ENCODE measurements around the gene SEPHS1. TPM values are rescaled to one million over a fixed set of nuclear protein-coding genes. Genes with fewer than 3 reads are reported as not detected.

Gene SEPHS1, protein sequence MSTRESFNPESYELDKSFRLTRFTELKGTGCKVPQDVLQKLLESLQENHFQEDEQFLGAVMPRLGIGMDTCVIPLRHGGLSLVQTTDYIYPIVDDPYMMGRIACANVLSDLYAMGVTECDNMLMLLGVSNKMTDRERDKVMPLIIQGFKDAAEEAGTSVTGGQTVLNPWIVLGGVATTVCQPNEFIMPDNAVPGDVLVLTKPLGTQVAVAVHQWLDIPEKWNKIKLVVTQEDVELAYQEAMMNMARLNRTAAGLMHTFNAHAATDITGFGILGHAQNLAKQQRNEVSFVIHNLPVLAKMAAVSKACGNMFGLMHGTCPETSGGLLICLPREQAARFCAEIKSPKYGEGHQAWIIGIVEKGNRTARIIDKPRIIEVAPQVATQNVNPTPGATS
- total RNA-seq (10 to 100 TPM; 23.7 to 57.3 (median 36.5) TPM), polyA plus RNA-seq (10 to 100 TPM; 15.5 to 21.5 TPM), total RNA-seq (32.4 reads per million, percentile 61 among the genes with 10 or more reads in this experiment)

DNA sequence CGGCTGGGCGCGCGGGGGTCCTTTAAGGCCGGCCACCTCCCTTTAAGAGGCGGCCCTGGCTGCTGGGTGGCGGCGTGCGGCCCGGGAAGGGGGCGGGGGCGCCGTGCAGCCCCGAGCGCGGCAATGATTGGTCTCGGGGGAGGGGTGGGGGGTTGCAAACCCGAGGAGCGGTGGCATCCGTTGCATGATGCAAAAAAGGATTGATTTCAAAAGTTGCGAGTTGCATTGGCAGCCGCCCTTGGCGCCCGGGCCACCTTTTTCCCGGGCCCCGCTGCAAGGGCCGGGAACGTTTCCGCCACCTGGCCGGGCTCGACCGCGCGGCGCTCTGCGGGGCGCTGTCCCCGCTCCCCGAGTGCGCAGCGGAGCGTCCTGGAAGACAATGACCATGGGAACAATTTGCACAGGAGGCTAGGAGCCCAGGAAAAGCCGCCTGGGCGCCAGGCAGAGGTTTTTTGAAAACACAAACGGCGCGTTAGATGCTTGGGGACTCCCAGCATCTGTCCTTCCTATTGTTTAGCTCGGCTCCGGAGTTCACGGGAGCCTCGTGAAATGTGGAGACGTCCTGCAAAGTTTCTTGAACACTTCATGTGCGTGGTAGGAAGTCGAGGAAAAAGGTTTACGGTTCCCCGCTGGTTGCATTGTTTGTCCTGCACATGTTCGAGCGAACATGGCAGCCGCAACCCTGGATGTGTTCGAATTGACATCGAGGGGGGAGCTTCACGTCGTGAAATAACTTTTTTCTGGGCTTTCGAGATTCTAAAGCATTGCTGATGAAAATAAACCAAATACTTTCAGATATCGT lies at the start of gene SEPHS1:
SEPHS1 (minus strand) TSS at position 78 of the 802 bp plus-strand sequence. CDS start 3,343 bp downstream, outside the sequence.
- peaks cover 18 to 36% of the 10 kb centered on the region in 2 donors for H3K4me1 ChIP-seq (ENCODE audit: control insufficient read depth in 2 of 2, insufficient read depth in 2 of 2, low read length in 2 of 2)
- H3K9me3 ChIP-seq (ENCODE audit: control insufficient read depth in 2 of 3, low read length in 3 of 3), result no peaks in the 10 kb centered on the region
- intact Hi-C loops (cut with micrococcal nuclease), result loop anchor here (1.0 to 5.0 kb wide), 13 partner anchors 24 to 1611 kb away; partner anchors contain the start of genes CAMK1D (in 1 of the 2), DCLRE1C (in 1 of the 2), MCM10 (in 1 of the 2) and MEIG1 (in 1 of the 2)
- ATAC-seq (peak; percentile 83), DNase-seq (peak; percentile 62 to 87 (median 84))
- ChIA-PET POLR2A (interaction anchor here (0.5 to 6.3 kb wide), 9 partner anchors 14 to 1824 kb away, joined by 3 to 144 read pairs (median 3); partner anchors contain the start of genes PHYH and PRPF18), CTCF (interaction anchor here (2.4 kb wide), 1 partner anchor 46 kb away, joined by 18 read pairs; no protein-coding TSS in a partner anchor)
- H3K36me3 Mint-ChIP-seq, result peaks cover 0 to 9% (median 6%) of the 10 kb centered on the region in 5 donors
- H3K36me3 ChIP-seq (ENCODE audit: control insufficient read depth in 2 of 3, insufficient read depth in 3 of 3, low read length in 3 of 3), result peaks cover 0 to 8% (median 0%) of the 10 kb centered on the region in 3 experiments
- H3K4me1 Mint-ChIP-seq, result peaks cover 28 to 69% (median 62%) of the 10 kb centered on the region in 7 donors
- H3K27ac ChIP-seq (ENCODE audit: low read depth, low read length), result peak within 1 kb of the TSS; percentile 84
- peak within 1 kb of the TSS; percentile 92 to 99 (median 96) for H3K4me3 Mint-ChIP-seq
- H3K27me3 ChIP-seq (ENCODE audit: control insufficient read depth in 2 of 2, insufficient read depth in 2 of 2, low read length in 2 of 2), result no peaks in the 10 kb centered on the region
- peak within 1 kb of the TSS; percentile 95 for H3K4me3 ChIP-seq (ENCODE audit: low read length)
- H3K27ac Mint-ChIP-seq, result peak within 1 kb of the TSS; percentile 90 to 98 (median 97)
- peaks cover 0 to 2% (median 0%) of the 10 kb centered on the region in 11 donors for H3K9me3 Mint-ChIP-seq
- peaks cover 0 to 9% (median 0%) of the 10 kb centered on the region in 5 donors for H3K27me3 Mint-ChIP-seq

DNA sequence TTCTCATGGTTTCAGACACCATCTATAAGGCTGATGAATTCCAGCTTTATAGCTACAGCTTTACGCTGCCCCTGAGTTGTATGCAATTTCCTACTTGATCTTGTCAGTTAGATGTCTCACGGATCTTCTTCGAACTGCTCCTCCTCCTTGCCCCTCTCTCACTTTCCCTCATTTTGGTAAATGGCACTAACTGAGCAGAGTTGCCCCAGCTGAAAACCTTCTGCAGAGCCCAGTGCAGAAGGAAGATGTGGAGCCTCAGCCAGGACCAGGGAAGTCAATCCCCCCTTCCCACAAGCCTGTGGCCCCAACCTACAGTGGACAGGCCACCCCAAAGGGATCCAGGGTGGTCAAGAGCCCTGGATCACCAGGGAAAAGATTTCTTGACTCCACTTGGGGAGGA lies 49.0 kb upstream of the SEPHS1 start:
- Histone ChIP-seq H3K4me1 (ENCODE audit: control insufficient read depth in 2 of 2, insufficient read depth in 2 of 2, low read length in 2 of 2) (no peaks in the 10 kb centered on the region), H3K27me3 (ENCODE audit: control insufficient read depth in 2 of 2, insufficient read depth in 2 of 2, low read length in 2 of 2) (no peaks in the 10 kb centered on the region), H3K27ac (ENCODE audit: low read depth, low read length) (no peak overlapping the region), H3K4me3 (ENCODE audit: low read length) (no peak overlapping the region), H3K36me3 (ENCODE audit: control insufficient read depth in 2 of 3, insufficient read depth in 3 of 3, low read length in 3 of 3) (no peaks in the 10 kb centered on the region), H3K9me3 (ENCODE audit: control insufficient read depth in 2 of 3, low read length in 3 of 3) (no peaks in the 10 kb centered on the region)
- DNase-seq, result no peak
- ChIA-PET CTCF (no interaction called here), POLR2A (no interaction called here)
- Mint-ChIP-seq H3K9me3 (peaks cover 0 to 8% (median 0%) of the 10 kb centered on the region in 11 donors), H3K4me1 (no peaks in the 10 kb centered on the region), H3K4me3 (no peak overlapping the region), H3K27me3 (peaks cover 8 to 24% (median 12%) of the 10 kb centered on the region in 5 donors), H3K27ac (no peak overlapping the region), H3K36me3 (peaks cover 0 to 3% (median 0%) of the 10 kb centered on the region in 5 donors)
- intact Hi-C loops (cut with micrococcal nuclease), result no loop called here
- ATAC-seq, result no peak

DNA sequence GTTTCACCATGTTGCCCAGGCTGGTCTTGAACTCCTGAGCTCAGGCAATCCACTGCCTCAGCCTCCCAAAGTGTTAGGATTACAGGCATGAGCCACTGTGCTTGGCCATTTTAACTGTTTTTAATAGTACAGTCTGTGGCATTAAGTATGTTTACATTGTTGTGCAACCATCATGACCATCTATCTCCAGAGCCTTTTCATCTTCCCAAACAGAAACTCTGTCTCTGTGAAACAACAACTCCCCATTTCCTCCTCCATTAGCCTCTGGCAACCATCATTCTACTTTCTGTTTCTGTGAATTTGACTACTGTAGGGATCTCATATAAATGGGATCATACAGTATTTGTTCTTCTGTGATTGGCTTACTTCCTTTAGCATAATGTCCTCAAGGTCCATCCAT lies 48.3 kb upstream of the SEPHS1 start:
- ATAC-seq (no peak), DNase-seq (no peak)
- peaks cover 8 to 30% (median 14%) of the 10 kb centered on the region in 5 donors for H3K27me3 Mint-ChIP-seq
- no peaks in the 10 kb centered on the region for H3K4me1 Mint-ChIP-seq
- Histone ChIP-seq H3K27ac (ENCODE audit: low read depth, low read length) (no peak overlapping the region), H3K36me3 (ENCODE audit: control insufficient read depth in 2 of 3, insufficient read depth in 3 of 3, low read length in 3 of 3) (no peaks in the 10 kb centered on the region), H3K4me3 (ENCODE audit: low read length) (no peak overlapping the region), H3K27me3 (ENCODE audit: control insufficient read depth in 2 of 2, insufficient read depth in 2 of 2, low read length in 2 of 2) (no peaks in the 10 kb centered on the region), H3K4me1 (ENCODE audit: control insufficient read depth in 2 of 2, insufficient read depth in 2 of 2, low read length in 2 of 2) (no peaks in the 10 kb centered on the region), H3K9me3 (ENCODE audit: control insufficient read depth in 2 of 3, low read length in 3 of 3) (no peaks in the 10 kb centered on the region)
- no peak overlapping the region for H3K27ac Mint-ChIP-seq
- no peak overlapping the region for H3K4me3 Mint-ChIP-seq
- CTCF ChIA-PET, result interaction anchor here (0.7 kb wide), 1 partner anchor 38 kb away, joined by 4 read pairs; no protein-coding TSS in a partner anchor
- peaks cover 0 to 3% (median 0%) of the 10 kb centered on the region in 5 donors for H3K36me3 Mint-ChIP-seq
- POLR2A ChIA-PET, result no interaction called here
- intact Hi-C loops (cut with micrococcal nuclease), result no loop called here
- H3K9me3 Mint-ChIP-seq, result peaks cover 0 to 8% (median 0%) of the 10 kb centered on the region in 11 donors

DNA sequence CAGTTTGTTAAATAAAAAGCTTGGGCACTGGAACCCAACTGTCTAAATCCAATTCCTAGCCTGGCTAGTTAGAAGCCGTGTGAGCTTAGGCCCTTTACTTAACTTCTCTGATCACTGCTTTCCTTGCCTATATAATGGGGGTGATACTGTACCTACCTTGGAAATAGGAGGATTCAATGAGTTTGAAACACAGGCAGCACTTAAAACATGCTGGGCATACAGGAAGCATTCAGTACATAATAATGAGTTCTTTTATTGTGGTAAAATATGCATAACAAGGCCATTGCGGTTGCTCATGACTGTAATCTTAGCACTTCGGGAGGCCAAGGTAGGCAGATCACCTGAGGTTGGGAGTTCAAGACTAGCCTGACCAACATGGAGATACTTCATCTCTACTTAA lies 47.4 kb upstream of the SEPHS1 start:
- Mint-ChIP-seq H3K4me3 (no peak overlapping the region), H3K27me3 (peaks cover 8 to 25% (median 14%) of the 10 kb centered on the region in 5 donors), H3K27ac (no peak overlapping the region), H3K36me3 (peaks cover 0 to 3% (median 0%) of the 10 kb centered on the region in 5 donors), H3K9me3 (peaks cover 0 to 8% (median 0%) of the 10 kb centered on the region in 11 donors), H3K4me1 (no peaks in the 10 kb centered on the region)
- H3K27ac ChIP-seq (ENCODE audit: low read depth, low read length), result no peak overlapping the region
- CTCF ChIA-PET, result no interaction called here
- no peak for DNase-seq
- no peaks in the 10 kb centered on the region for H3K9me3 ChIP-seq (ENCODE audit: control insufficient read depth in 2 of 3, low read length in 3 of 3)
- ATAC-seq, result no peak
- H3K4me1 ChIP-seq (ENCODE audit: control insufficient read depth in 2 of 2, insufficient read depth in 2 of 2, low read length in 2 of 2), result no peaks in the 10 kb centered on the region
- POLR2A ChIA-PET, result no interaction called here
- H3K27me3 ChIP-seq (ENCODE audit: control insufficient read depth in 2 of 2, insufficient read depth in 2 of 2, low read length in 2 of 2), result no peaks in the 10 kb centered on the region
- intact Hi-C loops (cut with micrococcal nuclease), result no loop called here
- no peaks in the 10 kb centered on the region for H3K36me3 ChIP-seq (ENCODE audit: control insufficient read depth in 2 of 3, insufficient read depth in 3 of 3, low read length in 3 of 3)
- H3K4me3 ChIP-seq (ENCODE audit: low read length), result no peak overlapping the region

DNA sequence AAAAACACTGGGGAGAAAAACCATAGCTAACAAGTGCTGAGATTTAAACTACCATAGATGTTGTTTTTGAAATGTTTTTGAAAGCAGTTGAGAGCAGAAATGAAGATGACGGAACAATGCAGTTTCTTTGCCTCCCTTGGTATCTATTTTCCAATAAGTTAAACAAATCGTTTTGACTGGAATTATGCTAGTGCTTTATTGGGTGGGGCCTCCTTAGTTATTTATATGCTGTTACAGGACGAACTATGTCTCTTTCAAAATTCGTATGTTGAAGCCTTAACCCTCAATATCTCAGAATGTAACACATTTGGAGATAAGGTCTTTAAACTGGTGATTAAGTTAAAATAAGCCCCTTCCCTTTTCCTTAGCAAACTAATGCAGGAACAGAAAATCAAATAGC lies 45.5 kb upstream of the SEPHS1 start:
- H3K27me3 Mint-ChIP-seq, result peaks cover 8 to 19% (median 14%) of the 10 kb centered on the region in 5 donors
- DNase-seq (no peak), ATAC-seq (no peak)
- peaks cover 0 to 1% (median 0%) of the 10 kb centered on the region in 11 donors for H3K9me3 Mint-ChIP-seq
- intact Hi-C loops (cut with micrococcal nuclease), result no loop called here
- Histone ChIP-seq H3K27ac (ENCODE audit: low read depth, low read length) (no peak overlapping the region), H3K36me3 (ENCODE audit: control insufficient read depth in 2 of 3, insufficient read depth in 3 of 3, low read length in 3 of 3) (no peaks in the 10 kb centered on the region), H3K4me3 (ENCODE audit: low read length) (no peak overlapping the region), H3K9me3 (ENCODE audit: control insufficient read depth in 2 of 3, low read length in 3 of 3) (no peaks in the 10 kb centered on the region), H3K4me1 (ENCODE audit: control insufficient read depth in 2 of 2, insufficient read depth in 2 of 2, low read length in 2 of 2) (no peaks in the 10 kb centered on the region), H3K27me3 (ENCODE audit: control insufficient read depth in 2 of 2, insufficient read depth in 2 of 2, low read length in 2 of 2) (no peaks in the 10 kb centered on the region)
- H3K4me1 Mint-ChIP-seq, result no peaks in the 10 kb centered on the region
- peaks cover 0 to 3% (median 0%) of the 10 kb centered on the region in 5 donors for H3K36me3 Mint-ChIP-seq
- CTCF ChIA-PET, result no interaction called here
- H3K4me3 Mint-ChIP-seq, result no peak overlapping the region
- H3K27ac Mint-ChIP-seq, result peak overlapping the region in 1 of 9 donors; percentile 57
- POLR2A ChIA-PET, result no interaction called here

DNA sequence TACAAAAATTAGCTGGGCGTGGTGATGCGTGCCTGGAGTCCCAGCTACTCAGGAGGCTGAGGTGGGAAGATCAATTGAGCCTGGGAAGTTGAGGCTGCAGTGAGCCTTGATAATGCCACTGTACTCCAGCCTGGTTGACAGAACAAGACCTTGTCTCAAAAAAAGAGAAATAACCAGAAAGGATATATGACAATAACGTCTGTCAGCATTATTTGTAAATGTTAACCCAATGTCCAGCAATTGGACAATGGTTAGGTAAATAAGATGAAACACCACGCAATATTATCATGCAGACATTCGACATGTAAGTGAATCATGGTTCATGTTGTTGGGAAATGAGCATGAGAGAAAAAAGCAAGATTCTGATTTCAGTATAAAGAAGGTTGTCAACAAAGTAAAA lies 44.6 kb upstream of the SEPHS1 start:
- H3K4me1 Mint-ChIP-seq, result no peaks in the 10 kb centered on the region
- no peak for DNase-seq
- no peaks in the 10 kb centered on the region for H3K27me3 ChIP-seq (ENCODE audit: control insufficient read depth in 2 of 2, insufficient read depth in 2 of 2, low read length in 2 of 2)

More for the DNA sequence above, 44.6 kb upstream of the SEPHS1 start:
- H3K27ac Mint-ChIP-seq, result no peak overlapping the region
- H3K9me3 ChIP-seq (ENCODE audit: control insufficient read depth in 2 of 3, low read length in 3 of 3), result no peaks in the 10 kb centered on the region
- H3K36me3 ChIP-seq (ENCODE audit: control insufficient read depth in 2 of 3, insufficient read depth in 3 of 3, low read length in 3 of 3), result no peaks in the 10 kb centered on the region
- no peak overlapping the region for H3K4me3 Mint-ChIP-seq
- H3K36me3 Mint-ChIP-seq, result peaks cover 0 to 3% (median 0%) of the 10 kb centered on the region in 5 donors
- CTCF ChIA-PET, result no interaction called here
- H3K27me3 Mint-ChIP-seq, result peaks cover 8 to 19% (median 14%) of the 10 kb centered on the region in 5 donors
- no peak overlapping the region for H3K4me3 ChIP-seq (ENCODE audit: low read length)
- no peak for ATAC-seq
- POLR2A ChIA-PET, result no interaction called here
- no peak overlapping the region for H3K27ac ChIP-seq (ENCODE audit: low read depth, low read length)
- peaks cover 0 to 1% (median 0%) of the 10 kb centered on the region in 11 donors for H3K9me3 Mint-ChIP-seq
- intact Hi-C loops (cut with micrococcal nuclease), result no loop called here
- no peaks in the 10 kb centered on the region for H3K4me1 ChIP-seq (ENCODE audit: control insufficient read depth in 2 of 2, insufficient read depth in 2 of 2, low read length in 2 of 2)

Measured in naive thymus-derived CD4-positive, alpha-beta T cell (primary cell).